GM12875 (cell line): Measurements from ENCODE around the gene CES2.

Experiments
- H3K4me3 ChIP-seq: one replicate; pipeline ENCODE4 v1.5.1; 2011; ENCODE audit warnings: low read depth, low read length, control low read depth
- TF ChIP-seq, protein P1 (sequence below): IDR thresholded peaks from 2 replicates; pipeline ENCODE4 v1.5.1; 2011; ENCODE audit warnings: low read depth, mild to moderate bottlenecking, control low read depth, inconsistent platforms, low read length, moderate library complexity, borderline replicate concordance; ENCODE audit not compliant: insufficient read depth

CES2 gene

DNA sequence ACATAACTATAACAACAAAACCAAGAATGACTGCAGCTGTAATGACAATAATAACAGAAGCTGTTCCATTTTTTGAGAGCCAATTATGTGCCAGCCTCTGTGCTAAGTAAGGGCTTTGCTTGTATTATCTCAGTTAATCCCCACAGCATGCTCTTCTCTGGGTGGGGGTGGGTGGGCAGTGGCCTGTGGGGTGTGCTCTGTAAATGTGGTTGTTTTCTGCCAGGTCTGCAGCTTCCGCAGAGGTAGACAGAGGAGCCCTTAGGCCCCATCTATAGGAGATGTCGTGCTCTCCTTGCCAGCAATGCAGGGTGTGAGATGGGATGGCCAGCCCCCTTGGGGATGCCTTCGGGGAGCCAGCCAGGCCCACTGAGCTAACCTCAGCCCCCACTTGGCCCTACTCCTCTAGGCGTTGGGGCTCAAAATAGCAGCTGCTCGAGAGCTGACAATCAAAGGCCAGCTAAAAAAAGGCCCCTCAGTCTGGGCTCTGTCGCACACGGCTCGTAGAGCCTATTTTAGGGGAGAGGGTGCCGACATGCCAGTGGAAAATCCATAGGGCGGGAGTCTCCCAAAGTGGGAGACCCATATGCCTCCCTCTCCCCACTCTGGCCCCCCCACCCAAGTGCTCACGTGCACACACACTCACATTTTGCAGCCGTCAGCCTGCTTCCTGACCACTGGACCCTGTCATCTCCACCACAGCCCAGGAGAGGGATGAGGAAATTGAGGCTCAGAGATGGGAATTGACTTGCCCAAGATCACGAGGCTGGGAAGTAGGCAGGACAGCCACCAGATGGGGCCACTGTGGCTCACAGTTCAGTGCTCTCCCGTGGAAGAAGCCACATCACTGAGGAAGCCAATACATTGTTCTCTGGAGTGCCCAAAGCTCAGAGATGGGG, 32.4 kb upstream of the CES2 start:
- TF ChIP-seq, protein P1, sequence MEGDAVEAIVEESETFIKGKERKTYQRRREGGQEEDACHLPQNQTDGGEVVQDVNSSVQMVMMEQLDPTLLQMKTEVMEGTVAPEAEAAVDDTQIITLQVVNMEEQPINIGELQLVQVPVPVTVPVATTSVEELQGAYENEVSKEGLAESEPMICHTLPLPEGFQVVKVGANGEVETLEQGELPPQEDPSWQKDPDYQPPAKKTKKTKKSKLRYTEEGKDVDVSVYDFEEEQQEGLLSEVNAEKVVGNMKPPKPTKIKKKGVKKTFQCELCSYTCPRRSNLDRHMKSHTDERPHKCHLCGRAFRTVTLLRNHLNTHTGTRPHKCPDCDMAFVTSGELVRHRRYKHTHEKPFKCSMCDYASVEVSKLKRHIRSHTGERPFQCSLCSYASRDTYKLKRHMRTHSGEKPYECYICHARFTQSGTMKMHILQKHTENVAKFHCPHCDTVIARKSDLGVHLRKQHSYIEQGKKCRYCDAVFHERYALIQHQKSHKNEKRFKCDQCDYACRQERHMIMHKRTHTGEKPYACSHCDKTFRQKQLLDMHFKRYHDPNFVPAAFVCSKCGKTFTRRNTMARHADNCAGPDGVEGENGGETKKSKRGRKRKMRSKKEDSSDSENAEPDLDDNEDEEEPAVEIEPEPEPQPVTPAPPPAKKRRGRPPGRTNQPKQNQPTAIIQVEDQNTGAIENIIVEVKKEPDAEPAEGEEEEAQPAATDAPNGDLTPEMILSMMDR: no peak
- H3K4me3 ChIP-seq: no peak overlapping the region

DNA sequence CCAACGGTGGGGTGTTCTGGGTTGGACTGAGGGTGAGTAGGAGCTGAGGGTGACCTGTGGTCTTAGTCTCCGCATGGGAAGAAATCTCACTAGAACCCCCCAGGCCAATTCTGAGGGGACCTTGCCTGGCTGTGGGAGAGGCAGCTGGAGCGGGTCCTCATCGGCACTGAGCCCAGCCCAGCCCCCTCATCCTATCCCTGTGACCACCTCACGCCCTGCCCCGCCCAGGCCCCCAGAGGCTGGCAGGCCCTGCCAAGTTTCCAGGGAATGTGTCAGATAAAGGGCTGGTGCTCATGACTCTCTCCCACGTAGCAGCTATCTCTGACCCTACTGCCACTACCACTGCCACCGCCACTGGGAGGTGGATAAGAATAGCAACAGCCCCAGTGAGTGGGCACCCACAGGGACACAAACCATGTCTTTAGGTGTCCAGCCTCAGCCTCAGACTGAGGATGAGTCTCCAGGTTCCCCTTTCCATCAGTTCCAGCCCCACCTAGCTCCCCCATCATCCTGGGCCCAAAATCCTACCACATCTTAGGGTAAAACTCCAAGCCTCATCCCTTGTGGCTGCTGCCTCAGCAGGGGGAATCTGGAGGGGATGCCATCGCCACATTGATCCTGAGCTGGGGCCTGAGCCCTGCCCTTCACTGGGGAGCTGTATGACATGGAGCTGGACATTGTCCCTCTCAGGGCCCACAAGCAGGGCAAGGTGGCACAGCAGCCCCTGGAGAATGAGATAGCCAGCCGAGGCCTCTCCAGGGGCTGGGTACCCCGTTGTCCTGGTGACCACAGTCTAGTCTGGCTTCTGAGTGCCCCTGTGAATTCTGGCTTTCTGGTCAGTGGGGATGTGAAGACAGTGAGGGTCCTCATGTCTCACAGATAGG, 31.5 kb upstream of the CES2 start:
- TF ChIP-seq, protein P1: no peak
- no peak overlapping the region for H3K4me3 ChIP-seq

GRCh38 chr16:66904428-66904845, 30.9 kb upstream of the CES2 start:
- no peak overlapping the region for H3K4me3 ChIP-seq
- TF ChIP-seq, protein P1: no peak

GRCh38 chr16:66904846-66905632, 30.3 kb upstream of the CES2 start:
- no peak overlapping the region for H3K4me3 ChIP-seq
- TF ChIP-seq, protein P1: no peak

DNA sequence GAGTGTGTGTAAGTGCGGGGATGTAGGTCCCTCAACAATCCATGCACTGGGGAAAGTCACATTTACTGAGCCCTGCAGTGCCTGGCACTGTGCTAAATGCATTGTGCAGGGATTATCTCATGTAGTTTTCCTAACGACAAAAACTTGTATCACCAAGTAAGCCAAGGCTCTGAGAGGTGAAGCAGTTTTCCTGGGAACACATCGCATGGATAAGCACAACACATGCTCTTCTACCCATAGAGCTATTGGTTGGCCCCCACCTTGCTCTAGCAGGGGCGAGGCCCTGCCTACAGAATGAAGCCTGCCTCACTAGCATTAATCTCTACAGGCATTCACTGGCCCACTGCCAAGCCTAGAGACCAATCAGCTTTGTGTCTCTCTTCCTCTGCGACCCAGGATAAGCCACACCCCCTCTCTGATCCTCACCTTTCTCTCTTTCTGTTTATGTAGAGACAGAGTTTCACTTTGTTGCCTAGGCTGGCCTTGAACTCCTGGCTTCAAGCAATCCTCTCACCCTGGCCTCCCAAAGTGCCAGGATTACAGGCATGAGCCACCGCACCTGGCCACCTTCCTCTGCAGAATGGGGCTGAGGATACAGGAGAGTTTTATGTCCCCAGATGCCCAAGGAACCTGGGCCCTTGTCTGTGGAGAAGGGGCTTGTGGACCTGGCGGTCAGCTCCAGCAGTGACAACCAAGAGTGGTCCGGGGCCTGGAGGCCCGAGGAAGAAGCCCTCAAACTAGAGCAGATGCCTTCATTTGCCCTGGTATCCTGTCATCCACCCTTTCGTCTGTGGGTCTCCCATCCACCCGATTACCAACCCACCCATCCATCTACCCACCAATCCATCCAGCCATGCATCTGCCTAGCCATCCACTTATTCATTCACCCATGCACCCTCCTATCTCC, 29.4 kb upstream of the CES2 start:
- H3K4me3 ChIP-seq: no peak overlapping the region
- TF ChIP-seq, protein P1: no peak
